ENCODE data around the gene SPCS1.
"Not testable (repeated sequence)": the region's sequence is repeated elsewhere in the genome, so short reads cannot be mapped to it uniquely, and the experiment has no call there.

SPCS1 gene

GRCh38 chr3:52705688-52706686, at the start of gene SPCS1, which contains the start of gene GLT8D1:
TSS of gene SPCS1 (plus strand) at chr3:52706106. CDS start at chr3:52706247, 141 bp downstream.
TSS of gene GLT8D1 (minus strand) at chr3:52705791. CDS start at chr3:52700460, 5,331 bp downstream.
- DNase-seq: peak; percentile 90

- no peak for DNase-seq
Measured at GRCh38 chr3:52660046-52660445, 45.9 kb upstream of the SPCS1 start.

GRCh38 chr3:52663098-52663497, 42.8 kb upstream of the SPCS1 start:
- DNase-seq: peak; percentile 15

GRCh38 chr3:52670621-52671521, 35.0 kb upstream of the SPCS1 start:
- peak; percentile 95 for DNase-seq

GRCh38 chr3:52671676-52672075, 34.2 kb upstream of the SPCS1 start:
- peak; percentile 56 for DNase-seq

GRCh38 chr3:52676201-52676600, 29.7 kb upstream of the SPCS1 start:
- DNase-seq: not testable (repeated sequence)

GRCh38 chr3:52678265-52679198, 27.4 kb upstream of the SPCS1 start:
- DNase-seq: no peak

GRCh38 chr3:52679199-52679538, 26.7 kb upstream of the SPCS1 start:
- no peak for DNase-seq

GRCh38 chr3:52679811-52680210, 26.1 kb upstream of the SPCS1 start:
- peak; percentile 19 for DNase-seq

GRCh38 chr3:52681596-52681995, 24.3 kb upstream of the SPCS1 start:
- DNase-seq: no peak

- DNase-seq: peak; percentile 84
Measured at GRCh38 chr3:52682016-52682415, 23.9 kb upstream of the SPCS1 start.

- DNase-seq: no peak
Measured at GRCh38 chr3:52683611-52684010, 22.3 kb upstream of the SPCS1 start.

GRCh38 chr3:52684184-52684583, 21.7 kb upstream of the SPCS1 start:
- DNase-seq: no peak

GRCh38 chr3:52685285-52685708, 20.6 kb upstream of the SPCS1 start:
- DNase-seq: peak; percentile 91

GRCh38 chr3:52685709-52686691, 19.9 kb upstream of the SPCS1 start, which contains the start of the genes GNL3 and PBRM1:
TSS of gene GNL3 (plus strand) at chr3:52686032. CDS start at chr3:52686093, 61 bp downstream.
TSS of gene PBRM1 (minus strand) at chr3:52685913.
- DNase-seq: peak; percentile 96

GRCh38 chr3:52688266-52688665, 17.6 kb upstream of the SPCS1 start:
- DNase-seq: no peak

GRCh38 chr3:52689151-52689550, 16.8 kb upstream of the SPCS1 start:
- no peak for DNase-seq

GRCh38 chr3:52690560-52690959, 15.3 kb upstream of the SPCS1 start:
- DNase-seq: no peak

- DNase-seq: no peak
Measured at GRCh38 chr3:52693071-52693470, 12.8 kb upstream of the SPCS1 start.

- no peak for DNase-seq
Measured at GRCh38 chr3:52694528-52695189, 11.2 kb upstream of the SPCS1 start.
